ENCODE data around the gene CPSF4L.

CPSF4L gene

DNA sequence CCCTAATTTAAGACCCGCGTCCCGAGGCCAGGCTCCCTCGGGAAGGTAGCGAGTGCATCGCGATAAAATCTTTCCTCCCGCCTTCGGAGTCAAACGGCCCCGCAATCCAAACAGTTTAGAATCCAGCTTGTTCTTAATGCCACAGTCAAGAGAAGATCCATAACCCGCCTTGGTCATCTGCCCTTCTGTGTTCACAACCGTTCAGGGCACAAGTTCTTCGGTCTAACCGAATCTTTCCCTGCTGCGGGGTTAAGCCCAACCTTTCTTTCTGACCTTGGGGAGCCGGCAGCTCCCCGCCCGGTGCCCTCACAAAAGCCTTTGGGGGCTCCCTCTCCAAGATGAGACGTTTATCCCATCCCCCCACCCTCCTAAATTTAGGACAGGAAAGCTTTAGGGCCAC, 30.3 kb downstream of the CPSF4L start:
- DNase-seq = no peak

DNA sequence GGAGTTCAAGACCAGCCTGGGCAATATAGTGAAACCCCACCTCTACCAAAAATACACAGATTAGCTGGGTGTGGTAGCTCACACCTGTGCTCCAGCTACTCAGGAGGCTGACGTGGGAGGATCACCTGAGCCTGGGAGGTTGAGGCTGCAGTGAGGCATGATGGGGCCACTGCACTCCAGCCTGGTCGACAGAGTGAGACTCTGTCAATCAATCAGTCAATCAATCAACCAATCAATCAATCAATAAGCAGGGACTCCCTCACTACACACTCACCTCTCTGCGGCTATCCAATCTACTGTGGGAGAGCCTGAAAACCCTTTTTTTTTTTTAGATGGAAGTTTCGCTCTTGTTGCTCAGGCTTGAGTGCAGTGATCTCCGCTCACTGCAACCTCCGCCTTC, 31.6 kb downstream of the CPSF4L start:
- DNase-seq = no peak

DNA sequence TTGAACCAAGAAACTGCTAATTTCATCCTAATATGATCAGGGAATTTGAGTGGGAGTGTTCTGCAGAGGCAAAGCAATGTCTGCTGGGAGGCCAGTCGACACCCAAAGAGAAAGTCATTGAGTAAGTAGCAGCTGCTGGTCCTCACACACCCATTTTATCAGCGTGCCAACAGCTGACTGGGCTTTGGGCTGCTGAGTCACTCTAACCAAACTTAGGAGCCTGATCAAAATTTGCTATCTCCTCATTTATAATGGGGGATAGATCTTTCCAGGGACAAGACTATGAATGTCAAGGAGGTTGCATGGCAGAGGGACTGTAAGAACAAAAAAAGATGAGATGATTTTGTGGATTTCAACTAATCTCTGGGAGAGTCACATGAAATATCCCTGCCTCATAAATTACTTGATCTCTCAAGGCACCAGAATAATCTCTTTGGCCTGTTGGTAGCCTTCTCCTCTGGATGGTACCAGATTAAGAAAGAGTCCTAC, 32.9 kb downstream of the CPSF4L start:
- DNase-seq = no peak

DNA sequence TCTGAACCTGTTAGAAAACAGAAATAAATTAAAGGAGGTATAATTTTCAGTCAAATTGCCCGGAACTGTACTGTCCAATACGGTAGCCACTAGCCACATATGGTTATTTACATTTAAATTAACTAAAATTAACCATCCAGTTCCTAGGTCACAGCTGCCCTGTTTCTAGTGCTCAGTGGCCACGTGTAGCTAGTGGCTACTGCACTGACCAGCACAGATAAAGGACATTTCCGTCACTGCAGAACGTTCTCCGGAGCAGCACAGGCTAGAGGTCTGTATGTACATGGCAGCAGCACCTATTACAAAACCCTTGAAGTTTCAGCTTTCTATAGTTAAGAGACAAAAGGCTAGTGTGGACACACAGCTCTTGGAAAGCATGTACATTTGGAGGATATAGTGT, 33.7 kb downstream of the CPSF4L start:
- no peak for DNase-seq

DNA sequence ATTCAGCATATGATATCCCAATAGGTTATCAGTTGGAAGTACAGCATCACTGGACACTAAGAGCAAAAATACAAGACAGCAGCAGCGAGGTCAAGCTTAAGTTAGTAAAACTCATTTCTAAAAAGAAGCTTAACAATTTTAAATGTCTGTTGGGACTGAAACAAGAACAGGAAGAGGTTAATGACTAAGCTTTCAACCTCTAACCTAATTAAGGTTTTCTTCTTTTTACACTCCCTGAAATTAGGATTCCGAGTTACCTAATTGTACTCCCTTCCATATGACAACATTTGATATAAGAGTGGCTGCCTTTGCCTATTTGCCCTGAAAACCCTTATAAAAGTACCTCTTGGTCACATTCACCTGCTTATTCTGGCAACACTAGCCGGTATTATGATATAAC, 34.3 kb downstream of the CPSF4L start:
- no peak for DNase-seq

DNA sequence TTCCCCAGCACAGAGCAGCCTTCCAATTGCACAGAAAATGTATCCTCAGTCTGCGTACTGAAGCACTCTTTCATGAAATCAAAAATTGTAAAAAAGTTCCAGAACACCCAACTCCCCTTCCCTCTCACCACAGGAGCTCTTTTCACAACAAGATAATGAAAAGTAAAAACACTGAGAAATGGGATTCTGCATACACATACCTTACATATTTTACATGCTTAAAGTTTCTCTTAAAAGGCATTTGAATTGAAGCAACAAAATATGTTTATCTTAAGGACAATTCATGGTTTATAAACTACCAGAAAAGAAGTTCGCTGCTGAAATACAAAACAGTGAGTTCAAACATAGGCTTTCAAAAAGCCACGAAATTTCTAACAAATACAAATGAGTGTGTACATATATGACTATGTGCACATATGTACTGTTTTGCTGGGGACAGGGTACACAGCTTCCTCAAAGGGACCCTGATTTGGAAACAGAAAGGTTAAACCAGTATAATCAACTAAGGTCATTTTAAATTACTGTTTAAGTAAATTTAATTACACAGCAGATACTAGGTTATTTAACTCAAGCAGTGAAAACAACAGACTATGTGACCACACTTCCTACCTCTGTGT, 35.0 kb downstream of the CPSF4L start:
- no peak for DNase-seq

DNA sequence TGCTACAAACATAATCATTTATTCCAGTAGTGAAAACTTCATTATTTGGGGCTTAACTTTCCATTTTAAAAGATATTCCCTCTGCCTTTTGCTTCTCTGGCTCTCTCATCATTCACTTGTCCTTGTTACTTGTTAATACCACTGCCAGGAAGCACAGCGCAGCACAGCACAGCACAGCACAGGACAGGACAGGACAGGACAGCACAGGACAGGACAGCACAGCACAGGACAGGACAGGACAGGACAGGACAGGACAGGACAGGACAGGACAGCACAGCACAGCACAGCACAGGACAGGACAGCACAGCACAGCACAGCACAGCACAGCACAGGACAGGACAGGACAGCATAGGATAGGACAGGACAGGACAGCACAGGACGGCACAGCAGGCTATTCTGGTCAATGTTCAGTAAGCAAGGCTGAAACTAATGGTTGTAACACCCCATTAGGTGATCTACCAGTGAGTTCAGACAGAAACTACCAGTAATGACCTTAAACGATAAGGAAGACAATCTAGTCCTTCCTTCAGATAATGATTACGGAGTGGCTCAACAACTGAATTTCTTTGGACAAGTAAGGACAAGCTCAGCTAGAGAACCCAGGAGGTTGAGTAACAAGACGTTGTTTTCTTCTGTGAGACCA, 36.9 kb downstream of the CPSF4L start:
- DNase-seq = no peak

DNA sequence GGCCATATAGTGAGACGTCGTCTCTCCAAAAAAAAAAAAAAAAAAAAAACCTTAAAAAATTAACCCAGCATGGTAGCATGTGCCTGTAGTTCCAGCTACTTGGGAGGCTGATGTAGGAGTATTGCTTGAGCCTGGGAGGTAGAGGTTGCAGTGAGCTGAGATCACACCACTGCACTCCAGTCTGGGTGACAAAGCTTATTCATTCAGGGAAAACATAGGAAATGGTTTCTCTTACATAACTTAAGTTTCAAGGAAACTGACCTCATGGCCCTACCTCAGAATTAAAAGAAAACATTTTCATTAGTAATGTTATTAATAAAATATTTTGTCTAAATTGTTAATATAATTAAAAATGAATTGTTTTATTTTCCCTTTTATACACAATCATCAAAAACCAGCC, 37.4 kb downstream of the CPSF4L start:
- no peak for DNase-seq

DNA sequence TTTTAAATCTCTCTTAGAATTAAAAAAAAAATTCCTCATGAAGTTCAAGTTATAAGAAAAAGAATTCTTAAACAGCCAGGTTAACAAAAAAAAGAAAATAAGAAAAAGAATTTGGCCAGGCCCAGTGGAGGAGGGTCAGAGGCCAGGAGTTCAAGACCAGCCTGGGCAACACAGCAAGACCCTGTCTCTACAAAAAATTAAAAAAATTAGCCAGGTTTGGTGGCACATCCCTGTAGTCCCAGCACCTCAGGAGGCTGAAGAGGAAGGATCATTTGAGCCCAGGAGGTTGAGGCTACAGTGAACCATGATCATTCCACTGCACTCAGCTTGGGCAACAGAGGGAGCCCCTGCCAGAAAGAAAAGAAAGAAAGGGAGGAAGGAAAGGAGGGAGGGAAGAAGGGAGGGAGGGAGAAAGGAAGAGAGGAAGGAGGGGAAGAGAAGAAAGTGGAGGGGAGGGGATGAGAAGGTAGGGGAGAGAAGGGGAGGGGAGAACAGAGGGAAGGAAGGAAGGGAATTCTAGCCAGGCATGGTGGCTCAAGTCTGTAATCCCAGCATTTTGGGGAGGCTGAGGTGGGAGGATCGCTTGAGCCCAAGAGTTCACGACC, 38.0 kb downstream of the CPSF4L start:
- DNase-seq = no peak

DNA sequence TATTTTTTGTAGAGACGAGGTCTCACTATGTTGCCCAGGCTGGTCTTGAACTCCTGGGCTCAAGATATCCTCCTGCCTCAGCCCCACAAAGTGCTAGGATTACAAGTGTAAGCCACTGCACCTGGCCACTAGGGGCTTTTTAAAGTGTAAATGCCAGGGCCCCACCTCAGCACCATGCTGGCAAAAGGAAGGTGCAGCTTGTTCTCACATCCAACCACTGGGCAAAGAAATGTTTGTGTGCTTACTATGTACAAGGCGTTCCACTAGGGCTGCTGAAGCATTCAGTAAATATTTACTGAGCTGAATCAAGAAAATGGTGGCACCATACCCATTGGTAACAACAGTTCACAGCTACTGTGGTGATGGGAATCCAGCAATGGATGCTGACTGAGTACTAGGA, 46.2 kb downstream of the CPSF4L start:
- DNase-seq = no peak

DNA sequence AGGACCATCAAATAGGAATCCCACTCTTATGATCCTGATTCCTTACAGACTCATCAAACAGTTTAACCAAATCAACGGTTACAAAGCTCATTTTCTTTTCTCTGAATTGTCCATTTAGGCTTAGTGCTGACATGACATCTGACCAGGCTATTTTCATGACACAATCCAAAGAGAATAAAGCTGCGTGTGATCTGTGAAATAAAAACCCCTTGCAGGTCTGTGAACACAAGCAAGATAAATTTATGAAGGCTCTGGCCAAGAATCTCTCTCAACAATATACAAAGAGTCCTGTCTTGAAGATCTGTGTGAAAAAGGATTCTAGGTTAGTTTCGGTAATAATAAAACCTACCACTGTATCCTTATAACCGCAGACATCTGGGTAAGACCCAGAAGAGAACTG, 46.8 kb downstream of the CPSF4L start:
- no peak for DNase-seq

DNA sequence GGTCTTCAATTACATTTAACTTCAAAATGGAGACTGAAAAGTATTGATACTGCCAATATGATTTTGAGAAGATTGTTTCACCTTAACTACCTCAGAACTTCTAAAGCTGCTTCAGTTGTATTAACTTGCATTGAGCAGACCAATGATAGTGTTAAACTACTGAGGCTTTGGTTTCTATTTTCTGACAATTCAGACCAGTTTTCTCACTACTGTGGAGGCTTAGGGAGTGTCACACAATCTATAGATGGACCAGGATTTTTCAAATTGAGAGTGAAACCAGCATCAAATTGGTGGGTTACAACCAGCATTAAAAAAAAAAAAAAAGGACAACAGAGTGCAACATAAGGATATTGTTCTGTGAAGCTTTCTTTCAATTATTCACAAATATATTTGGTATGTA, 47.7 kb downstream of the CPSF4L start:
- no peak for DNase-seq

DNA sequence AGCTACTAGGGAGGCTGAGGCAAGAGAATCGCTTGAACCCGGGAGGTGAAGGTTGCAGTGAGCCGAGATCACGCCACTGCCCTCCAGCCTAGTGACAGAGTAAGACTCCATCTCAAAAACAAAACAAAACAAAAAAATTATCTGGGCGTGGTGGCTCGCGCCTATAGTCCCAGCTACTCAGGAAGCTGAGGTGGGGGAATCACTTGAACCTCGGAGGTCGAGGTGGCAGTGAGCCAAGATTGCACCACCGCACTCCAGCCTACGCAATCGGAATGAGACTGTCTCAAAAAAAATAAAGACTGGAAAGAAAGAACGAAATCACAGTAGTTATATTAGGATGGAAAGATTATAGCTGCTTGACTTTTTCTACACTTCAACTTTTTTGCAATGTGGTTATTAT, 49.9 kb downstream of the CPSF4L start:
- no peak for DNase-seq

DNA sequence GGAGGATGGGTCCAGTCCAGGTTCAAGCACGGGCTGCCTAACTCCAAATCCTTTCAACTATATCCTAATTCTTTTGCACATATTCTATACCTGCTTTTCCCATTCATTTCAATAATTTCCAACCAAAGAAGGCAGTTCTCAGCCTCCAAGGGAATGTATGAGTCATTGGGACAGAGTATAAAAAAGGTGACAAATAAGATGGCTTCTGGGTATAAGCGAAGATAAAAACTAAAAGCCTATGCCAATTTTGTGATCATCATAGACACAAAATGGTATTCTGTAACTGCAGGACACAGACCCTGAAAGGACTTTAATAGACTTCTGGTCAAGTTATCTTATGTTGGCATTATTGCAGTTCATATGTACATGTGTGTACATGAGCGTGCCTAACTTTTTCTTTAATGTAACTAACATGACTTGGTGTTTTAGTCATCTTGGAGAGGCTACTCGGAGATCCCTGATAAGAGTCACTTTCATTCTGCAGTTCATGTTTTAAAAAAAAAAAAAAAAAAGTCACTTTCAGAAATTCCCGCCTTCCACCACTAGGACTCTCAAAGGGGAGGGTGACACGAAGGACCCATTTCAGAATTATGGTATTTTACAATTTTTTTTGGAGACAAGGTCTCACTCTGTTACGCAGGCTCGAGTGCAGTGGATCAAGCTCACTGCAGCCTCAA, 51.5 kb downstream of the CPSF4L start:
- peak; percentile 20 for DNase-seq

DNA sequence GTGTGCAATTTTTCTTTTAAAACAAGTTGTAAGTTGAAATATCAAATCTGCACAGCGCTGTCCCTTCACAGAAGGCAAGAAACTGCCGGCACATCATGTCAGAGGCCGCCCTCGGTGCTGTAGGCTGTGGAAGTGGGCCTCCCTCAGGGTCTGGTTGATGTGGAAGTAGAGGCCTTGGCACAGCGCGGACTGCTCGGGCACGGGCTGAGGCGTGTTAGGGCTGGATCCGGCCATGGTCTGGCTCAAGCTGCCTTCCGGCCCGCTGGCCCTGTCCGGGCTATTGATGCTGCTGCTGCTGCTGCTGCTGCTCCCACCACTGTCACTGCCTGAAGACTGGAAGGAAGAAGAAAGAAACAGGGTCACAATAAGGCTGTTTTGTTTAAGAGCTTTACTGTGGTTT, 52.2 kb downstream of the CPSF4L start:
- no peak for DNase-seq

DNA sequence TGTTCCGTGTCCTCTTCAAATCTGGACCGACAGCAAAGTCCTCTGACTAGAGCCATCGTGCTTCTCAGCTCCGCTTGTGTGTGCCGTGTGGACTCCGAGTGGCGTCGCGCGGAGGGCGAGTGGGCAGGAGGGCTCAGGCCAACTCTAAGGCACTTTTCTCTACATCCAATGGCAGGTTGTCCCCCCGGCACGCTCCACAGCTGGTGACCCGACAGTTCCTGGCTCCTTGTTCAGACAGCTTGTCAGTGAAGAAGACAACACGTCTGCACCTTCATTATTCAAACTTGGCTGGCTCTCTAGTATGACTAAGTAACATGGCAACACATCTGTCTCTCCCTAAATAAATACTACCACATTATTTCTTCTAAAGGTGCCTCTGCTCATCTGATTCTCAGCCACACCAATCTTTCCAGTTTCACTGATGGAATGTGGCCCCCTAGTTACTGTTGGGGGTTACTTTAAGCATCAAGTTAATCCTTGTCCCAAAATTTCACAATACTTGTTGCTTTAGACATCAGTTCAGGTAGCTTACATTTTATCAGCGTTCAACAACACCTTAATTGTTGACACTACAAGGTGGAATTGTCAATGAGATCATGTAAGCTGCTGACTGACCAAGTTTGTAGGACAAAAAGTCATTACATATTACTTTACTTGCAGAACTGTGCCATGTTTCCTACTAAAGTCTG, 53.4 kb downstream of the CPSF4L start:
- DNase-seq = no peak

DNA sequence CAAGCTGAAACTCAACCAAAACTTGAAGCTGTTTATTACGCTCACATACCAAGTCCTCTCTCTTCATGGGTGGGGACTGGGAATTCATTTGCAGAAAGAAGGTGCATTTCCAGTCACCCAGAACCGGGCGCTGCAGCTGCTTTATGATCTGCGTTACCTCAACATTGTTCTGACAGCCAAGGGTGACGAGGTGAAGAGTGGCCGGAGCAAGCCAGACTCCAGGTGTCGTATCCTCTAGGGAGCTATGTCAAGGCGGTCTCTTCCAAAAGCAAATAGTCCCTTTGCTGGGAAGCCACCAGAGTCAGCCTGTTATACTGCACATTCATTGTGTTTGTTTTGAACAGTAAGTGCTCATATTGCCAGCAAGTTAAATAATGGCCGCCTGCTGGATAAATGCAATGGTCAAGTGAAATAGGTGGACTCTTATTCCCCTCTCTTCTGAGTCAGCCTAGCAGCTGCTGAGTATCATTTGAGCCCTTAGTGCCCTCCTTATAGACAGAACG, 56.2 kb downstream of the CPSF4L start:
- peak; percentile 30 for DNase-seq

DNA sequence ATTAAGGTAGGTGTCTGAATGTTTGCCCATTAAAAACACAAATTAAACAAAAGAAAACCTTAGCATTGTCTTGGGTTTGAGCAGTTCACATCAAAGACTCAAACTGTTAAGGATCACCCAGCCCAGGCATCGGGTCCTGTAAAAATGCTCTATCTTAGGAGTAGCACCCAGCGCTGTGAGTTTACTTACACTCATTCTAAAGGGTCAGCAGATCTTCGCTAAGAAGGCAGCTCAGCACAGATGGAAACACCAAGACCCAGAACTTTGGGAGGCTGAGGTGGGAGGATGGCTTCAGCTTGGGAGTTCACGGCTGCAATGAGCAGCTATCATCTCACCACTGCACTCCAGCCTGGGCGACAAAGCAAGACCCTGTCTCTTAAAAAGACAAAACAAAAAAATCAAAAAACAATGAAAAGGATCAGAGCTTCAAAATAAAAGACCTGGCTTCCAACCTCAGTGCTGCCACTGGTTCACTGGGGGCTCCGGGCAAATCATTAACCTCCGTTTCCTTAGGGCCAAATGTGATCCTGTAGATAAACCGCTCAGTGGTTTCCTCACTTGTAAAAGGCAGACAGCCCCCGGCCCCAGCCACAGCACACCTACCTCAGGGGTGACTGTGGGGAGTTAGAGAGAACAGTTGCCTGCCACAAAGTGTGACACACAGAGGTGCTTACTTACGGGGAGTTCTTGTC, 57.7 kb downstream of the CPSF4L start:
- DNase-seq = no peak

DNA sequence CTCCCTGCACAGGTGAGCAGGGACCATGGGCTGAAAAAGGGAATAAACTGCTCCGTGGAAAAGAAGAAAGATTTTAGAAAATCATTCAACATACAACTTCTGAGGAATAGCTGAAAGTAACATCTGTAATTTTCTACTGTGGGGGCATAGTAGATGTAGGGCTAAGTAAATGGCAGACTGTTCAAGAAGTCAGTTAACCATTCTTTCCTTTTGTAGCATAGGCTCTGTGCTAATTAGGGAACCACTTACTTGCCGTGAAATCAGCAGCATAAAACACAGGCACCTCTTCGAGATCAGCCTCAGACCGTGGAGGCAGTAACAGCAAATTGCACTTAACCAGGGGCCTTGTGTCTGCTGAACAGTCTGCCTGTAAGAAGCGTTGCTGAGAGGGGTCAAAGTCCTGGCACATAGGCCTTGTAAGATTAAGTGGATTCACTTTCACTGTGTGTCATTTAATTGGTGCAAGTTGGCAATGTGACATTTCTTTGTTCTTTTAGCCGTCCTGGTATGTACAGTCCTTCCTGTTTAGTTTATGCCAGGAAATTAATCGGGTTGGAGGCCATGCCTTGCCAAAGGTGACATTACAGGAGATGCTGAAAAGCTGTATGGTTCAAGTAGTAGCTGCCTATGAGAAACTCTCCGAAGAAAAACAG, 58.4 kb downstream of the CPSF4L start:
- no peak for DNase-seq

DNA sequence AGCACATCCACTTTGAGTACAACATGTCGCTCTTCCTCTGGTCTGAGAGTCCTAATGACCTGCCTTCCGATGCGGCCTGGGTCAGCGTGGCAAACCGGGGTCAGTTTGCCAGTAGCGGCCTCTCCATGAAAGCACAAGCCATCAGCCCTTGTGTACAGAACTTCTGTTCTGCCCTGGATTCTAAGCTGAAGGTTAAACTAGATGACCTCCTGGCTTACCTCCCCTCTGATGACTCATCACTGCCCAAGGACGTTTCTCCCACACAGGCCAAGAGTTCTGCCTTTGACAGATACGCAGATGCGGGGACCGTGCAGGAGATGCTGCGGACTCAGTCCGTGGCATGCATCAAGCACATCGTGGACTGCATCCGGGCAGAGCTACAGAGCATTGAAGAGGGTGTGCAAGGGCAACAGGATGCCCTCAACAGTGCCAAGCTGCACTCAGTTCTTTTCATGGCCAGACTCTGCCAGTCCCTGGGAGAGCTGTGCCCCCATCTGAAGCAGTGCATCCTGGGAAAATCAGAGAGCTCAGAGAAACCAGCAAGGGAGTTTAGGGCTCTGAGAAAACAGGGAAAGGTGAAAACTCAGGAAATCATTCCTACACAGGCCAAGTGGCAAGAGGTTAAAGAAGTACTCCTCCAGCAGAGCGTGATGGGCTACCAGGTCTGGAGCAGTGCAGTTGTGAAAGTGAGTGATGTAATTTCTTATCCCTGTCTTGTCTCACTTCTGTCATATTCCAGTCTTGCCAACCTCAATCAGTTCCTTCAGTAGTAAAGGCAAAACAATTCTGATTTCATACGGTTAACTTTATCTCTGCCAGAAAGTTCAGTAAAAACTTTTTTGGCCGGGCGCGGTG, 60.2 kb downstream of the CPSF4L start:
- no peak for DNase-seq

DNA sequence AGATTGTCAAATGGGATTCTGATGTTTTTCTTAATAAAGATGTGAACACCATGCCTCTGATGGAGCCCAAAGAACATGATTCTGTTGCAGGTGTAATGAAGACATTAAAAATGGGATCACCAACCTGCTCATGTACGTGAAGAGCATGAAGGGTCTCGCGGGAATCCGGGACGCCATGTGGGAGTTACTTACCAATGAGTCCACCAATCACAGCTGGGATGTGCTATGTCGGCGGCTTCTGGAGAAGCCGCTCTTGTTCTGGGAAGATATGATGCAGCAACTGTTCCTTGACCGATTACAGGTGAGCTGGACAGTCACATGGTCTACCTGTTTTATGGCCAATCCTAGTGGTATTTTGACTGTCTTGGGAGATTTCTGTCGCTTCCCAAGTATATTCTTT, 61.2 kb downstream of the CPSF4L start:
- no peak for DNase-seq

Data from NCI-H2171 treated with DMSO at 0.1 percent for 48 hours (cell line).